H1 (cell line): ENCODE measurements around the gene TMEM182. TPM values are rescaled to one million over a fixed set of nuclear protein-coding genes. Genes with fewer than 3 reads are reported as not detected.

ENCODE experiments used
- POLR2A ChIP-seq, 2 experiments: IDR thresholded peaks; 1 replicate in 1 of 2; 2 replicates in 1 of 2; pipeline ENCODE4 v1.6.1; 2011; ENCODE audit warnings: low read depth in 2 of 2, low read length in 2 of 2, mild to moderate bottlenecking in 2 of 2; ENCODE audit errors: control extremely low read depth in 1 of 2
- TBP ChIP-seq: IDR thresholded peaks from 2 replicates; pipeline ENCODE4 v1.6.1; 2011; ENCODE audit warnings: low read depth, low read length, improper control_type of control experiment
- polyA plus RNA-seq, 7 experiments: library from polyadenylated mRNA; depleted of rRNA in 3 of 7; stranded (reverse) in 5 of 7; unstranded in 2 of 7; fragments of >200 nt in 5 of 7; fragments of 200-250 nt in 2 of 7; gene quantifications; 1 replicate in 5 of 7; 2 replicates in 1 of 7; 4 replicates in 1 of 7; pipeline versions ENCODE4 v1.2.1 to v1.2.3, GENCODE V29; 2011 to 2013; ENCODE audit warnings: missing spikeins in 2 of 7, mixed read lengths in 2 of 7
- total RNA-seq: library from RNA; stranded (reverse); fragmentation: NEBNext Ultra II Directional; extraction: Animal tissue kit (Norgen Biotek cat#: 25700); gene quantifications from 2 replicates; pipeline ENCODE4 v1.2.1, GENCODE V29; 2021

Gene TMEM182
- total and polyA plus RNA-seq, 2 of the 8 experiments (the other 6 are each of a cell fraction or from before 2014, with no cell fraction given), result 3.1 to 4.3 TPM

DNA sequence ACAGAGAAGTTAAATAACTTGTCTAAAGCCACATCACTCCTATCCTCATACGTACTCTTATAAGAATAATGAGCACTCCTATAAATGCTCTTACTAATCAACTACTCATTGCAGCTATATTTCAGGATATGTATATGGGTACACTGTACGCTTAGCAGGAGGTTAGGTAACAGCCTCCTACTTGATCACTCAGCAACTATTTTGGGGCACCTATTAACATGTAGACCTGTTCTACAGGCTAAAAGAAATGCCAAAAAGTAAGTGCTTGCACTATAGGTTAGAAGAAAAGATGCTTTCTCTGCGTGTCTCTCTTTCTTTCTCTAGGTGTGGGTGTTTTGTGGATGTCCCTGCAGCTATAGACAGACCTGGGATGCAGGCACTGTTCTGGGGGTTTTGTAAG is 83.1 kb downstream of the TMEM182 start (continued):
- TF ChIP-seq TBP (no peak), POLR2A (IDR thresholded peaks at IDR 0.05; ENCODE audit: control extremely low read depth in 1 of 2, low read depth in 2 of 2, low read length in 2 of 2) (no peak)
